ENCODE measurements around the gene GTF3C6. TPM values are rescaled to one million over a fixed set of nuclear protein-coding genes. Genes with fewer than 3 reads are reported as not detected.

Gene GTF3C6
- total and polyA plus RNA-seq, 10 of the 15 experiments (the other 5 are each of a cell fraction or from before 2014, with no cell fraction given), result 42.8 to 261 (median 116) TPM

DNA sequence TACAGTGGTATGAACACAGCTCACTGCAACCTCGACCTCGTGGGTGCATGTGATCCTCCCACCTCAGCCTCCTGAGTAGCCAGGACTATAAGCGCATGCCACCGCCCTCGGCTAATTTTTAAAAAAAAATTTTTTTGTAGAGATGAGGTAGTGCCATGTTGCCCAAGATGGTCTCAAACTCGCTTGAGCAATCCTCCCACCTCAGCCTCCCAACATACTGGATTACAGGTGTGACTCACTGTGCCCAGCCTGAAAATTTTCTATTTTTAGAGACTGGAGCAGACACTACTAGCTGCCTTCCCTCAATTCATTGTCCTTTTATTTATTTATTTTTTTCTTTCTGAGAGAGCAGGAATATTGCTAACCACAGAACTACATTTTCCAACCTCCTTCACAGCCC lies 20.3 kb upstream of the GTF3C6 start (continued):
- TF ChIP-seq, protein P1, sequence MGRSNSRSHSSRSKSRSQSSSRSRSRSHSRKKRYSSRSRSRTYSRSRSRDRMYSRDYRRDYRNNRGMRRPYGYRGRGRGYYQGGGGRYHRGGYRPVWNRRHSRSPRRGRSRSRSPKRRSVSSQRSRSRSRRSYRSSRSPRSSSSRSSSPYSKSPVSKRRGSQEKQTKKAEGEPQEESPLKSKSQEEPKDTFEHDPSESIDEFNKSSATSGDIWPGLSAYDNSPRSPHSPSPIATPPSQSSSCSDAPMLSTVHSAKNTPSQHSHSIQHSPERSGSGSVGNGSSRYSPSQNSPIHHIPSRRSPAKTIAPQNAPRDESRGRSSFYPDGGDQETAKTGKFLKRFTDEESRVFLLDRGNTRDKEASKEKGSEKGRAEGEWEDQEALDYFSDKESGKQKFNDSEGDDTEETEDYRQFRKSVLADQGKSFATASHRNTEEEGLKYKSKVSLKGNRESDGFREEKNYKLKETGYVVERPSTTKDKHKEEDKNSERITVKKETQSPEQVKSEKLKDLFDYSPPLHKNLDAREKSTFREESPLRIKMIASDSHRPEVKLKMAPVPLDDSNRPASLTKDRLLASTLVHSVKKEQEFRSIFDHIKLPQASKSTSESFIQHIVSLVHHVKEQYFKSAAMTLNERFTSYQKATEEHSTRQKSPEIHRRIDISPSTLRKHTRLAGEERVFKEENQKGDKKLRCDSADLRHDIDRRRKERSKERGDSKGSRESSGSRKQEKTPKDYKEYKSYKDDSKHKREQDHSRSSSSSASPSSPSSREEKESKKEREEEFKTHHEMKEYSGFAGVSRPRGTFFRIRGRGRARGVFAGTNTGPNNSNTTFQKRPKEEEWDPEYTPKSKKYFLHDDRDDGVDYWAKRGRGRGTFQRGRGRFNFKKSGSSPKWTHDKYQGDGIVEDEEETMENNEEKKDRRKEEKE (IDR thresholded peaks at IDR 0.05), result no peak
- TF ChIP-seq FOXM1 (IDR thresholded peaks at IDR 0.05; ENCODE audit: low read depth, low read length), result no peak
- no peak for TF ChIP-seq RAD51 (IDR thresholded peaks at IDR 0.05)
- no peak for TF ChIP-seq CBX3 (IDR thresholded peaks at IDR 0.05; ENCODE audit: borderline replicate concordance, low read depth)
- TF ChIP-seq CHD1 (IDR thresholded peaks at IDR 0.05; ENCODE audit: low read depth, low read length), result no peak
- TF ChIP-seq TCF12 (IDR thresholded peaks at IDR 0.05; ENCODE audit: low read depth, low read length), result no peak
- no peak for TF ChIP-seq GABPA (IDR thresholded peaks at IDR 0.05; ENCODE audit: low read depth)
- no peak for TF ChIP-seq NFIC (IDR thresholded peaks at IDR 0.05; ENCODE audit: low read depth, low read length)
- TF ChIP-seq, protein P2, sequence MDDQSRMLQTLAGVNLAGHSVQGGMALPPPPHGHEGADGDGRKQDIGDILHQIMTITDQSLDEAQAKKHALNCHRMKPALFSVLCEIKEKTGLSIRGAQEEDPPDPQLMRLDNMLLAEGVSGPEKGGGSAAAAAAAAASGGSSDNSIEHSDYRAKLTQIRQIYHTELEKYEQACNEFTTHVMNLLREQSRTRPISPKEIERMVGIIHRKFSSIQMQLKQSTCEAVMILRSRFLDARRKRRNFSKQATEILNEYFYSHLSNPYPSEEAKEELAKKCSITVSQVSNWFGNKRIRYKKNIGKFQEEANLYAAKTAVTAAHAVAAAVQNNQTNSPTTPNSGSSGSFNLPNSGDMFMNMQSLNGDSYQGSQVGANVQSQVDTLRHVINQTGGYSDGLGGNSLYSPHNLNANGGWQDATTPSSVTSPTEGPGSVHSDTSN (IDR thresholded peaks at IDR 0.05; ENCODE audit: insufficient replicate concordance, low read depth, low read length), result no peak
- TF ChIP-seq, protein P3, sequence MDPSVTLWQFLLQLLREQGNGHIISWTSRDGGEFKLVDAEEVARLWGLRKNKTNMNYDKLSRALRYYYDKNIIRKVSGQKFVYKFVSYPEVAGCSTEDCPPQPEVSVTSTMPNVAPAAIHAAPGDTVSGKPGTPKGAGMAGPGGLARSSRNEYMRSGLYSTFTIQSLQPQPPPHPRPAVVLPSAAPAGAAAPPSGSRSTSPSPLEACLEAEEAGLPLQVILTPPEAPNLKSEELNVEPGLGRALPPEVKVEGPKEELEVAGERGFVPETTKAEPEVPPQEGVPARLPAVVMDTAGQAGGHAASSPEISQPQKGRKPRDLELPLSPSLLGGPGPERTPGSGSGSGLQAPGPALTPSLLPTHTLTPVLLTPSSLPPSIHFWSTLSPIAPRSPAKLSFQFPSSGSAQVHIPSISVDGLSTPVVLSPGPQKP (IDR thresholded peaks at IDR 0.05; ENCODE audit: low read depth, low read length), result no peak
- TF ChIP-seq ATF7 (IDR thresholded peaks at IDR 0.05; ENCODE audit: low read depth), result no peak
- TF ChIP-seq, protein P4, sequence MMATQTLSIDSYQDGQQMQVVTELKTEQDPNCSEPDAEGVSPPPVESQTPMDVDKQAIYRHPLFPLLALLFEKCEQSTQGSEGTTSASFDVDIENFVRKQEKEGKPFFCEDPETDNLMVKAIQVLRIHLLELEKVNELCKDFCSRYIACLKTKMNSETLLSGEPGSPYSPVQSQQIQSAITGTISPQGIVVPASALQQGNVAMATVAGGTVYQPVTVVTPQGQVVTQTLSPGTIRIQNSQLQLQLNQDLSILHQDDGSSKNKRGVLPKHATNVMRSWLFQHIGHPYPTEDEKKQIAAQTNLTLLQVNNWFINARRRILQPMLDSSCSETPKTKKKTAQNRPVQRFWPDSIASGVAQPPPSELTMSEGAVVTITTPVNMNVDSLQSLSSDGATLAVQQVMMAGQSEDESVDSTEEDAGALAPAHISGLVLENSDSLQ (IDR thresholded peaks at IDR 0.05), result no peak
- TF ChIP-seq EED (IDR thresholded peaks at IDR 0.05; ENCODE audit: low read depth), result no peak

Data from GM12878 (cell line).